SU-DHL-6 (cell line): ENCODE measurements around the gene KPNA5.
"Not testable (repeated sequence)": the region's sequence is repeated elsewhere in the genome, so short reads cannot be mapped to it uniquely, and the experiment has no call there.

Experiments
- H2AFZ ChIP-seq: fragments of 200-600 bp; sonication (generic); 2 replicates; pipeline ENCODE4 v1.6.1; 2014; ENCODE audit warnings: low read depth, mild to moderate bottlenecking, moderate library complexity, mixed read lengths, antibody characterized with exemption, low read length; ENCODE audit not compliant: severe bottlenecking
- H3F3A ChIP-seq: fragments of 200-600 bp; shearing (Covaris generic); 2 replicates; pipeline ENCODE4 v1.6.0; 2016; ENCODE audit warnings: antibody characterized with exemption, mild to moderate bottlenecking; ENCODE audit not compliant: insufficient read depth
- H3K27ac ChIP-seq: fragments of 200-600 bp; sonication (generic); 2 replicates; pipeline ENCODE4 v1.5.1; 2016; ENCODE audit warnings: low read depth, mild to moderate bottlenecking, low read length, moderate library complexity, mixed read lengths
- H3K27me3 ChIP-seq: fragments of 200-600 bp; sonication (generic), shearing (Covaris generic); 2 replicates; pipeline ENCODE4 v1.6.0; 2014; ENCODE audit warnings: mild to moderate bottlenecking, low read length
- H3K36me3 ChIP-seq: fragments of 200-600 bp; sonication (generic); 2 replicates; pipeline ENCODE4 v1.6.1; 2014; ENCODE audit warnings: mild to moderate bottlenecking, low read length, mixed read lengths
- H3K4me2 ChIP-seq: fragments of 300-600, 200-600 bp; shearing (Covaris generic), sonication (generic); 2 replicates; pipeline ENCODE4 v1.6.0; 2014; ENCODE audit warnings: low read length, low read depth, mild to moderate bottlenecking; ENCODE audit not compliant: poor library complexity, severe bottlenecking
- H3K4me3 ChIP-seq: fragments of 200-600 bp; sonication (generic); 2 replicates; pipeline ENCODE4 v1.5.1; 2014; ENCODE audit warnings: antibody characterized with exemption, low read length, mild to moderate bottlenecking, mixed read lengths; ENCODE audit not compliant: insufficient read depth, poor library complexity, severe bottlenecking
- H3K79me2 ChIP-seq: fragments of 200-600 bp; sonication (generic); 2 replicates; pipeline ENCODE4 v1.6.1; 2014; ENCODE audit warnings: mild to moderate bottlenecking, low read length, moderate library complexity; ENCODE audit not compliant: insufficient read depth
- H3K9ac ChIP-seq: fragments of 200-600 bp; sonication (generic); 2 replicates; pipeline ENCODE4 v1.7.0; 2014; ENCODE audit warnings: mild to moderate bottlenecking, low read length
- H3K9me2 ChIP-seq: fragments of 200-600 bp; sonication (generic); replicated peaks from 2 replicates; pipeline ENCODE4 v1.6.1; 2014; ENCODE audit warnings: low read length; ENCODE audit not compliant: insufficient read depth
- H3K9me3 ChIP-seq: fragments of 200-600 bp; sonication (generic); 2 replicates; pipeline ENCODE4 v1.6.1; 2014; ENCODE audit warnings: low read length, mixed read lengths; ENCODE audit not compliant: insufficient read depth
- H4K20me1 ChIP-seq: fragments of 200-600 bp; sonication (generic); 2 replicates; pipeline ENCODE4 v1.6.1; 2014; ENCODE audit warnings: low read depth, mild to moderate bottlenecking, antibody characterized with exemption, low read length, moderate library complexity, mixed read lengths
- CTCF ChIP-seq: fragments of 200-600 bp; sonication (generic); IDR thresholded peaks from one replicate; pipeline ENCODE4 v1.5.1; 2017; ENCODE audit warnings: antibody characterized with exemption, mild to moderate bottlenecking, low read length, moderate library complexity; ENCODE audit not compliant: insufficient read depth, poor library complexity, severe bottlenecking
- EZH2phosphoT487 ChIP-seq: fragments of 200-600 bp; sonication (generic), shearing (Covaris generic); conservative IDR thresholded peaks from 2 replicates; pipeline ENCODE4 v1.6.1; 2018; ENCODE audit warnings: mild to moderate bottlenecking, antibody characterized with exemption, low read length, moderate library complexity, mixed read lengths

The KPNA5 gene

GRCh38 chr6:116697480-116697879, 16.5 kb downstream of the KPNA5 start:
- TF ChIP-seq CTCF, result no peak
- no peak for TF ChIP-seq EZH2phosphoT487
- Histone ChIP-seq H3F3A (no peaks in the 10 kb centered on the region), H3K79me2 (peaks cover 16% of the 10 kb centered on the region; the same call in 1 of the 2 replicates), H2AFZ (no peak overlapping the region), H3K36me3 (peaks cover 33% of the 10 kb centered on the region; the same call in 1 of the 2 replicates), H3K4me3 (no peak overlapping the region), H3K27me3 (no peaks in the 10 kb centered on the region), H3K4me2 (no peak overlapping the region), H3K27ac (no peak overlapping the region), H3K9ac (no peak overlapping the region), H4K20me1 (no peaks in the 10 kb centered on the region), H3K9me3 (no peaks in the 10 kb centered on the region), H3K9me2 (no peaks in the 10 kb centered on the region)

- not testable (repeated sequence) for H3K9ac ChIP-seq, H3K4me2 ChIP-seq, H3F3A ChIP-seq, H4K20me1 ChIP-seq, H3K27ac ChIP-seq, H3K4me3 ChIP-seq, H3K79me2 ChIP-seq, H3K27me3 ChIP-seq, H3K9me3 ChIP-seq, H3K9me2 ChIP-seq, H2AFZ ChIP-seq
- H3K36me3 ChIP-seq, result peaks cover 39% of the 10 kb centered on the region
Observed at GRCh38 chr6:116703888-116704287, 22.9 kb downstream of the KPNA5 start.

GRCh38 chr6:116705917-116706316, 24.9 kb downstream of the KPNA5 start:
- Histone ChIP-seq H2AFZ (no peak overlapping the region), H3K4me3 (no peak overlapping the region)

GRCh38 chr6:116714296-116714695, 33.3 kb downstream of the KPNA5 start:
- peaks cover 12% of the 10 kb centered on the region; the same call in 1 of the 2 replicates for H3K36me3 ChIP-seq
- no peak overlapping the region for H3K4me3 ChIP-seq
- H3F3A ChIP-seq, result no peaks in the 10 kb centered on the region
- H3K9ac ChIP-seq, result no peak overlapping the region
- no peaks in the 10 kb centered on the region for H3K9me3 ChIP-seq
- 0 out of 2 replicates have a peak, but pooled peaks cover 2% of the 10 kb centered on the region for H4K20me1 ChIP-seq
- H3K27ac ChIP-seq, result no peak overlapping the region
- no peak overlapping the region for H3K4me2 ChIP-seq
- TF ChIP-seq CTCF (no peak), EZH2phosphoT487 (no peak)
- H3K9me2 ChIP-seq, result no peaks in the 10 kb centered on the region
- no peak overlapping the region for H2AFZ ChIP-seq
- peaks cover 4% of the 10 kb centered on the region; the same call in 1 of the 2 replicates for H3K79me2 ChIP-seq
- no peaks in the 10 kb centered on the region for H3K27me3 ChIP-seq

More at GRCh38 chr6:116705917-116706316, 24.9 kb downstream of the KPNA5 start:
- no peak overlapping the region for H3K9ac ChIP-seq
- H3K4me2 ChIP-seq, result no peak overlapping the region
- H4K20me1 ChIP-seq, result no peaks in the 10 kb centered on the region
- no peaks in the 10 kb centered on the region for H3K79me2 ChIP-seq
- H3K27ac ChIP-seq, result no peak overlapping the region
- H3K9me3 ChIP-seq, result no peaks in the 10 kb centered on the region
- H3K36me3 ChIP-seq, result peaks cover 29% of the 10 kb centered on the region
- H3K9me2 ChIP-seq, result no peaks in the 10 kb centered on the region
- 0 out of 2 replicates have a peak, but pooled peaks cover 3% of the 10 kb centered on the region for H3F3A ChIP-seq
- no peaks in the 10 kb centered on the region for H3K27me3 ChIP-seq
- TF ChIP-seq CTCF (no peak), EZH2phosphoT487 (no peak)
